Adrenal gland (tissue), 5 donors: ENCODE results near the gene ATXN1.

Experiments used
- CTCF ChIP-seq, 6 experiments: fragments of 450-650 bp in 4 of 6; fragments of 200-600 bp in 2 of 6; sonication (generic) in 1 of 6; IDR thresholded peaks; 1 replicate in 5 of 6; 2 replicates in 1 of 6; pipeline versions ENCODE4 v1.5.1 to v1.8.0; 2016 to 2021; ENCODE audit warnings: antibody characterized with exemption in 6 of 6, mild to moderate bottlenecking in 2 of 6, moderate library complexity in 1 of 6
- POLR2A ChIP-seq, 2 donors: fragments of 450-650 bp; IDR thresholded peaks; one replicate each; pipeline ENCODE4 v1.6.1; 2017; ENCODE audit warnings: antibody characterized with exemption in 2 of 2, mild to moderate bottlenecking in 2 of 2, moderate library complexity in 1 of 2
- donor health status: DM: no; HTN: no; CAD: no.

DNA sequence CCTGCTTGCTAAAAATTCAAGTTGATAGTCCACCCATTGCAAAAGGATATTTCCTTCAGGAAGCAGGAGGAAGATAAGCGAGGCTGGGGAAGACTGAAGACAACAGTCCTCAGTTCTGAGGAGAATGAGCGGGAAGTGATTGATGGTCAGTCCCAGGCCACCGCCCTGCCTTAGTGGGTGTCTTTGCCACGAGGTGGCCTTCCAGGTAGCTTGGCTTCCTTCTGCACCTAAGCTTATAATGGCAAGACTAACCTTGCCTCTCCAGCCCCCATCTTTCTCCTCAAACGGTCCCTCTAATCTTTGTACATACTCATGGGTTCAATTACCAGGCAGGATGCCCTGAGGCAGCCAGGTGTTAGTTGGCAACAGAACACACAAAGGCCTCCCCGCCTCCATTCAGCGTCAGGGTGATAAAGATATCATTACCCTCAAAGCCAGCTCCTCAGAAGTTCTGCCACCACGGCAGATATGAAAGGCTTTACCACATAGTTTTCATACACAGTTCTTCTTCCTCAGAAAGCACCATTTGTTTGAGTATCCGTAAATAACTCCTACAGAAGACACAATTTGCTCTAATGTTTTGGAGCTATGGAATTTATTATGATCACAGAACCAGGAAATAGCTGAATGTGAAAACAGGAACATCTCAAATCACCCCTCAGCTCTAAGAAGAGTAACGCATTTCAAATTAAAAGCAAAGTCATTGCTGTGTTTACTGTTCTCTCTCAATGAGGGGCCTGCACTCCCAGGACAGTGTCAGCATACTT, 249.4 kb downstream of the ATXN1 start:
- TF ChIP-seq CTCF (IDR thresholded peaks at IDR 0.05) (no peak), POLR2A (IDR thresholded peaks at IDR 0.05) (no peak)
